Measurements from ENCODE around the gene PAK3. TPM values are rescaled to one million over a fixed set of nuclear protein-coding genes. Genes with fewer than 3 reads are reported as not detected.
A peak's percentile ranks its signal among the peaks of the same experiment; 100 is the strongest.

The PAK3 gene
- total and polyA plus RNA-seq, 4 donors: 30.5 to 120 (median 55.2) TPM

DNA sequence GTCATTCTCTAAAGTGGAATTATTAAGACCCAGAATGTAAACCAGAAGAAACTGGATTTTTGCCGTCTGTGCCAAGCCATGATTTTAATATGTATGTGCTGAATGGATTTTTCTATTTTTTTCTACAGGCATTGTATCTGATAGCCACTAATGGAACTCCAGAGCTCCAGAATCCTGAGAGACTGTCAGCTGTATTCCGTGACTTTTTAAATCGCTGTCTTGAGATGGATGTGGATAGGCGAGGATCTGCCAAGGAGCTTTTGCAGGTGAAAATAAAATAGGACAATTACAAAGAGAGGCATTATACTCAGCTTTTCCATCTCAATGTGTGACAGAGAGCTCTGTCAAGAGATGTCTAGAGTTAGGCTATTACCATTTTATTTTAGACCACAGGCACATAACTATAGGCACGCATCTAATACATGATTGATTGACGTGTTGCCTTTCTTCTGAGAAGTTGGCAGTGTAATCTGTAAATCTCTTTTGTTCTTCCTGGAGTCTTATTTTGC, 120.4 kb downstream of the PAK3 start:
- Histone ChIP-seq H3K4me3 (ENCODE audit: low read depth, low read length) (no peak overlapping the region), H3K27ac (ENCODE audit: low read depth, low read length) (no peak overlapping the region), H3K9me3 (ENCODE audit: control insufficient read depth, insufficient read depth, low read length) (no peaks in the 10 kb centered on the region), H3K4me1 (ENCODE audit: control insufficient read depth, insufficient read depth, low read length) (no peaks in the 10 kb centered on the region), H3K27me3 (ENCODE audit: control insufficient read depth, insufficient read depth, low read length) (peaks cover 14% of the 10 kb centered on the region), H3K36me3 (ENCODE audit: control insufficient read depth, insufficient read depth, low read length) (no peaks in the 10 kb centered on the region)
- 80% methylated on average over 1 of the region's 6 CpGs for WGBS (ENCODE audit: insufficient coverage)
- no peak for DNase-seq (ENCODE audit: low read depth in 4 of 6, low spot score in 6 of 6)

DNA sequence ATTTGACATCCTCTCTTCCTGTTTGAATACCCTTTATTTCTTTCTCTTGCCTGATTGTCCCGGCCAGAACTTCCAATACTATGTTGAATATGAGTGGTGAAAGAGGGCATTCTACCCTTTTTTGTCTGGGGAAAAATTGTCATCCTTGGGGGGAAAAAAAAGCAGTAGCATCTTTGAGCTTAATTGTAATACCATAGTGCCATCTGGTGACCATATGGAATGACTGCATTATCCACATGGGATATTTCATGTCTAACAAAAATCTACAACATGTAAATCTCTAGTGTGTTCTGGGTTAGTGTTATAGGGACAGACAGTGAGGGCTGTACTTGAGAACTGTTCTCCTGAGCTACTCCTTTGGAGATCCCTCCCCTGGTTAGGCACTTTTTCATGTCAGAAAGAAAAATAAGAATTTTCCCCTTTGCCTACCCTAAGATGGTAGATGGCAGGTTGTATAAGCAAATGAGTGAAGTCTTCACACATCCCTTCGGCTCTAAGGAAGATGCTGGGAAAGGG, 148.3 kb downstream of the PAK3 start:
- DNase-seq (ENCODE audit: low read depth in 4 of 6, low spot score in 6 of 6): peak in 4 of 6 donors; percentile 10 to 61 (median 38)
- peaks cover 13% of the 10 kb centered on the region for H3K27me3 ChIP-seq (ENCODE audit: control insufficient read depth, insufficient read depth, low read length)
- no peaks in the 10 kb centered on the region for H3K9me3 ChIP-seq (ENCODE audit: control insufficient read depth, insufficient read depth, low read length)
- no peak overlapping the region for H3K4me3 ChIP-seq (ENCODE audit: low read depth, low read length)
- H3K27ac ChIP-seq (ENCODE audit: low read depth, low read length): no peak overlapping the region
- H3K4me1 ChIP-seq (ENCODE audit: control insufficient read depth, insufficient read depth, low read length): no peaks in the 10 kb centered on the region
- H3K36me3 ChIP-seq (ENCODE audit: control insufficient read depth, insufficient read depth, low read length): no peaks in the 10 kb centered on the region
- 80% methylated on average over 1 of the region's 2 CpGs for WGBS (ENCODE audit: insufficient coverage)

DNA sequence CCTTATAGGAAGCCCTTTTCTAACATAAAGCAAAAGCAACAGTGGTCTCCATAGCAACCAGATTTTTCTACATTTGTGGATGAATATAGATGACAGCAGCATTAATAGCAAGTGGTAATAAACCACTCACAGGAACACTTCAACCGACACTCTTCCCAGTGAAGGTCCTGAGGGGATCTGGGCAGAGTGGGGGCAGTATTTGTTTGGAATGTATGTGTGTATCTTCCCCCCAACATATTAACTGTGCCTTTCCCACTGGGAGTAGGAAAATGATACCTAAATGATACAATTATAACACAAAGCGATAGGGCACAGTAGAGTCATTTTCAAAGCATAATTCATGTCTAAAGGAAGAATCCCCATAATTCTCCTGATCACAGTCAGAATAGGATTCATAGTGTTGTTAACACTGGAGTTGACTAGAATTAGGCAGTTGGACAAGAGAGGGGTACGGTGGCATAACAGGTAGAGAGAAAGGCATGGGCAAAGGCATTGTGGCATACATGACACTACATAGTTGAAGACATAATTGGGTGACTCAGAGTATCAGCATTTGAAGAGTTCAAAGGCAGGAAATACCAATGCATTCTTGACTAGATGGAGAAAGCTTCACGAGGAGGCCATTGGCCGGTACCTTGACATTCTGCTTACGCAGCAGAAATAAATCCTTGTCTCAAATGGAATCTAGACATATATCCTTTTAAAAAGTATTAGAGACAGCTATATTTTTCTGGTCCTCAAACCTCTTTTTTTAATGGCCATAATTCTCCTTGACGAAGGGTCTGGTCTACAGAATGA, 159.1 kb downstream of the PAK3 start:
- Histone ChIP-seq H3K4me1 (ENCODE audit: control insufficient read depth, insufficient read depth, low read length) (no peaks in the 10 kb centered on the region), H3K27me3 (ENCODE audit: control insufficient read depth, insufficient read depth, low read length) (peaks cover 15% of the 10 kb centered on the region), H3K27ac (ENCODE audit: low read depth, low read length) (no peak overlapping the region), H3K9me3 (ENCODE audit: control insufficient read depth, insufficient read depth, low read length) (no peaks in the 10 kb centered on the region), H3K36me3 (ENCODE audit: control insufficient read depth, insufficient read depth, low read length) (no peaks in the 10 kb centered on the region), H3K4me3 (ENCODE audit: low read depth, low read length) (no peak overlapping the region)
- DNase-seq (ENCODE audit: low read depth in 4 of 6, low spot score in 6 of 6): peak in 2 of 6 donors; percentile 2 to 41
- WGBS (ENCODE audit: insufficient coverage): 78% methylated on average over 1 of the region's 7 CpGs

DNA sequence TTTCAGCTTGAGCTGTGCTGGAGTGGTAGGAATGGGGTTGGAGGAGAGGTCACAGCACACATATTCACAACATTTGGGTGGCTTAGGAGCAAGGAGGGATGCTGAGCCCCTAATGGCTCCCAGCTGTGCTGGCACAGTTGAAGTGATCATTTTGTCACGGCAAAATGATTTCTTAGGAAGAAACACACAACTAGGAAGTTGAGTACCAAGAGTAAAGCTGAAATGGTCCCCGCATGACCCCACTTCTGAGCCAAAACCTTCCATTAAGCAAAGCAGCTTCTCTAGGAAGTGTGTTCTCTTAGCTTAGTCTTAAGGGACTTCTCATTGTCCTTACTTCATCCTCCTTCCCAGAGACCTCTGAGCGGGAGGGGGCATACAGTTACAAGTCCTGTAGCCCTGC, 161.7 kb downstream of the PAK3 start:
- Histone ChIP-seq H3K27ac (ENCODE audit: low read depth, low read length) (no peak overlapping the region), H3K36me3 (ENCODE audit: control insufficient read depth, insufficient read depth, low read length) (no peaks in the 10 kb centered on the region), H3K4me1 (ENCODE audit: control insufficient read depth, insufficient read depth, low read length) (no peaks in the 10 kb centered on the region), H3K9me3 (ENCODE audit: control insufficient read depth, insufficient read depth, low read length) (no peaks in the 10 kb centered on the region), H3K4me3 (ENCODE audit: low read depth, low read length) (no peak overlapping the region), H3K27me3 (ENCODE audit: control insufficient read depth, insufficient read depth, low read length) (peaks cover 9% of the 10 kb centered on the region)
- peak in 1 of 6 donors; percentile 3 for DNase-seq (ENCODE audit: low read depth in 4 of 6, low spot score in 6 of 6)
- WGBS (ENCODE audit: insufficient coverage): 83% methylated on average over 1 of the region's 3 CpGs

DNA sequence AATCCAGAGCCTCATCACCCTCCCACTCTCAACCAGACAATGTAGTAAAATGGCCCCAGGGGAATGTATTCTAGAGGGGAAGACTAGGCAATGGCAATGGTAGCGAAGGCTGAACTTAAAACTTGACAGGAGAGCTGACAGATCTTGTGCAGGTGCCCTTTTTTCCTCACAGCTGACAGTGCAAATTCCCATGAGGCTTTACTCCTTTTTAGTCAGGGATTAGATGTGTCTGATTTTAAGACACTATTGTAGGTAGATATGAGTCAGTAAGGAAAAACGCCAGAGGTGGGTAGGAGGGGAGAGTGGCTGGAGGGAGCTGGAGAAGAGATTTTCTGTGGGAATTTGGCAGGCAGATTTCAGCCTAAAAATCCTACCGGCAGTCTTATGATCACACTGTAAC, 163.6 kb downstream of the PAK3 start:
- Histone ChIP-seq H3K9me3 (ENCODE audit: control insufficient read depth, insufficient read depth, low read length) (no peaks in the 10 kb centered on the region), H3K27me3 (ENCODE audit: control insufficient read depth, insufficient read depth, low read length) (peaks cover 13% of the 10 kb centered on the region), H3K4me1 (ENCODE audit: control insufficient read depth, insufficient read depth, low read length) (no peaks in the 10 kb centered on the region), H3K4me3 (ENCODE audit: low read depth, low read length) (no peak overlapping the region), H3K27ac (ENCODE audit: low read depth, low read length) (no peak overlapping the region), H3K36me3 (ENCODE audit: control insufficient read depth, insufficient read depth, low read length) (no peaks in the 10 kb centered on the region)
- DNase-seq (ENCODE audit: low read depth in 4 of 6, low spot score in 6 of 6): no peak
- WGBS (ENCODE audit: insufficient coverage): 80% methylated on average over 1 of the region's 3 CpGs

DNA sequence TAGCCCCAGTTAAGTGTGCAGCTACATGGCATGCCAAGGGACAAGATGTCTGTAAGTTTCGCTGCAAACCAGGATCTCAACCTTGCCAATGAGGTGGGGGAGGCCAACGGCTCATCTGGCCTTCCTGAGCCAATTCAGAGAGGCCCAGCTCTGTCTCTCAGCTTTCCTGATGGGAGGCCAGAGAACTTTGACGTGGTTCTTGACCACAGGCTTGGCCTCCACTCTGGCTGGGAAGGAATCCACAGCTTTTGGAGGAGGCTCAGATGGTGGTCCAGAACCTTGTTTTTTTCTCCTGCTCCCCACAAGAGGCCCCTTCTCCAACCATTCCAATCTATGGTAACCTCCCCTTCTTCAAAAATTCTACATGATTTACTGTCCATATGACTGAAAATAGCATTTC, 164.5 kb downstream of the PAK3 start:
- Histone ChIP-seq H3K9me3 (ENCODE audit: control insufficient read depth, insufficient read depth, low read length) (no peaks in the 10 kb centered on the region), H3K4me3 (ENCODE audit: low read depth, low read length) (no peak overlapping the region), H3K27me3 (ENCODE audit: control insufficient read depth, insufficient read depth, low read length) (peaks cover 13% of the 10 kb centered on the region), H3K36me3 (ENCODE audit: control insufficient read depth, insufficient read depth, low read length) (no peaks in the 10 kb centered on the region), H3K27ac (ENCODE audit: low read depth, low read length) (no peak overlapping the region), H3K4me1 (ENCODE audit: control insufficient read depth, insufficient read depth, low read length) (no peaks in the 10 kb centered on the region)
- WGBS (ENCODE audit: insufficient coverage): 57% methylated on average over 3 of the region's 3 CpGs
- DNase-seq (ENCODE audit: low read depth in 4 of 6, low spot score in 6 of 6): no peak

DNA sequence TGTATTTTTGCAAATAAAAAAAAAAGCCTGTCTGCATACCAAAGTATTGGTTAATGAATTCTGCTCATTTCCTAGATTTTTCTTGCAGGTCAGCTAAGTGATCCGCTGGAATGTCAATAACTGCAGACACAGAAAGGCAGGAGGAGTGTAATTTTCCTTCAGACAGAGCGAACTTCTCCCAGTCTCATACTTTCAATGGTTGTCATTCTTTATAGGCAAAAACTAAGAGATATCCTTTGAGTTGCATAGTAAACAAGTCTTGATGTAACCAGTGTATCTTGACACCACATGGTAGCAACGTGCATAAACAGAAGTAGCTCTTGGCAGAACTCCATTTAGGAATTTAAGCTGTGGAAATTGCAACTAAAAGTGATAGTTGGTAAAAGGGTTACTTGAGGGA, 166.1 kb downstream of the PAK3 start:
- Histone ChIP-seq H3K9me3 (ENCODE audit: control insufficient read depth, insufficient read depth, low read length) (no peaks in the 10 kb centered on the region), H3K36me3 (ENCODE audit: control insufficient read depth, insufficient read depth, low read length) (no peaks in the 10 kb centered on the region), H3K4me1 (ENCODE audit: control insufficient read depth, insufficient read depth, low read length) (no peaks in the 10 kb centered on the region), H3K4me3 (ENCODE audit: low read depth, low read length) (no peak overlapping the region), H3K27ac (ENCODE audit: low read depth, low read length) (no peak overlapping the region), H3K27me3 (ENCODE audit: control insufficient read depth, insufficient read depth, low read length) (peaks cover 17% of the 10 kb centered on the region)
- no peak for DNase-seq (ENCODE audit: low read depth in 4 of 6, low spot score in 6 of 6)
- WGBS (ENCODE audit: insufficient coverage): 11% methylated on average over 1 of the region's 3 CpGs

DNA sequence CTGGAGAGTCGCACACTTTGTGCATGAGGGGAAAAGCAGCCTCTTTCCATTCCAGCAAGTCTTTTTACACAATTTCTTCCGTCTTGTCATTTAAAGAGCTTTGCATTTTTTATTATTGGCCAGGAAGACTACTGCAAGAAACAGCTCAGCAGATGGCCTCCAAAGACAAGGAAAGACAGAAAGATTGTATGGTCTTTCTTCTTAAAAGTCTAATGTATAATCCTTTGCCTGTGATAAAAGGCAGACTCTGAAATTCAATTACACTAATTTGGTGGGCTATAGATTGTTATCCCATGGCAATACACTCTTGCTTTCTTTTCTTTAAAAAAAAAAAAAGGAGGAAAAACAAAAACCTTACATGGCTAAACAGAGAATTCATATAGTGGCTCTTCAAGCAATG, 168.4 kb downstream of the PAK3 start:
- Histone ChIP-seq H3K27me3 (ENCODE audit: control insufficient read depth, insufficient read depth, low read length) (peaks cover 22% of the 10 kb centered on the region), H3K9me3 (ENCODE audit: control insufficient read depth, insufficient read depth, low read length) (no peaks in the 10 kb centered on the region), H3K27ac (ENCODE audit: low read depth, low read length) (no peak overlapping the region), H3K4me1 (ENCODE audit: control insufficient read depth, insufficient read depth, low read length) (no peaks in the 10 kb centered on the region), H3K36me3 (ENCODE audit: control insufficient read depth, insufficient read depth, low read length) (no peaks in the 10 kb centered on the region), H3K4me3 (ENCODE audit: low read depth, low read length) (no peak overlapping the region)
- WGBS (ENCODE audit: insufficient coverage): no CpG with 5 or more reads among the region's 2 CpGs
- peak in 3 of 6 donors; percentile 4 to 57 (median 52) for DNase-seq (ENCODE audit: low read depth in 4 of 6, low spot score in 6 of 6)

DNA sequence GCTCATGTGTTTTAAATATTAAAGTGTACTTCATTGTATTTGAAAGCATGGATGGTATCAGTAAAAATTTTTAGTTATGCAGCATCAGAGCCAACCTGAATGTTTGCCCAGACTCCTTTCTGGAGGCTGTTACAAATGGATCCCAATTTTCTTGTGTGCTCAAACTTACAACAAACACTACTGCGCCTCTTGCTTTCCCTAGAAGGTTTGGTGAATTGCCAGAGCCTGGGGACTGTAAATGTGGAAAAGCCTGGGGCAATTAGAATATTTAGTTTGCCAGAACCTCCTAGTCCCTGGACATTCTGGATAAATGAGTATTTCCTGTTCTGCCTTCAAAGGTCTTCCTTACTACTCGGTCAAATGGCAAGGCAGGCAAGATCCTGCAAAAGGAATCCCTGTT, 169.5 kb downstream of the PAK3 start:
- DNase-seq (ENCODE audit: low read depth in 4 of 6, low spot score in 6 of 6): peak in 1 of 6 donors; percentile 51
- Histone ChIP-seq H3K36me3 (ENCODE audit: control insufficient read depth, insufficient read depth, low read length) (no peaks in the 10 kb centered on the region), H3K27me3 (ENCODE audit: control insufficient read depth, insufficient read depth, low read length) (peaks cover 30% of the 10 kb centered on the region), H3K27ac (ENCODE audit: low read depth, low read length) (no peak overlapping the region), H3K9me3 (ENCODE audit: control insufficient read depth, insufficient read depth, low read length) (no peaks in the 10 kb centered on the region), H3K4me1 (ENCODE audit: control insufficient read depth, insufficient read depth, low read length) (no peaks in the 10 kb centered on the region), H3K4me3 (ENCODE audit: low read depth, low read length) (no peak overlapping the region)
- WGBS (ENCODE audit: insufficient coverage): 40% methylated on average over 1 of the region's 2 CpGs

DNA sequence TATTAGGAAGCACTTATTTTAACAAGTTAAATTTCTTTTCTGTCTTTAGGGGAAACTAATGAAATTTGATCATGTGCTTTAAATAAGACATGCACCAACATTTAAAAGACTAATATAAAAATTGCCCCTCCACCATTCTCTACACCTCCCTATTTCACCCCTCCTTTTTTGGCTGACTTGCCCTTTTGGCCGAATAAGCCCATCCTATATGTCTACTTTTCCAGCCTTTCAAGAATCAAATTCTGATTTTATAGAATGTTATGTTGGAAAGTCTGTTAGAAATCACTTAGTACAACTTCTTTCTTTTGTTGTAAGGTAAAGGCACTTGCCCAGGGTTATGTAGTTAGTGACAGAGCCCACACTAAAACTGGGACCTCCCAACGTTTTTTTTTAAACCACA, 172.5 kb downstream of the PAK3 start:
- no peak for DNase-seq (ENCODE audit: low read depth in 4 of 6, low spot score in 6 of 6)
- no peak overlapping the region for H3K27ac ChIP-seq (ENCODE audit: low read depth, low read length)
- no CpG with 5 or more reads among the region's 2 CpGs for WGBS (ENCODE audit: insufficient coverage)

More for the DNA sequence above, 172.5 kb downstream of the PAK3 start:
- Histone ChIP-seq H3K4me3 (ENCODE audit: low read depth, low read length) (no peak overlapping the region), H3K36me3 (ENCODE audit: control insufficient read depth, insufficient read depth, low read length) (no peaks in the 10 kb centered on the region), H3K9me3 (ENCODE audit: control insufficient read depth, insufficient read depth, low read length) (no peaks in the 10 kb centered on the region), H3K27me3 (ENCODE audit: control insufficient read depth, insufficient read depth, low read length) (peaks cover 37% of the 10 kb centered on the region), H3K4me1 (ENCODE audit: control insufficient read depth, insufficient read depth, low read length) (no peaks in the 10 kb centered on the region)
